ENCODE results near the gene MYCN. TPM values are rescaled to one million over a fixed set of nuclear protein-coding genes. Genes with fewer than 3 reads are reported as not detected.

MYCN gene
- total RNA-seq, 2 donors from 2014 or later = 0.14 to 3.5 TPM

DNA sequence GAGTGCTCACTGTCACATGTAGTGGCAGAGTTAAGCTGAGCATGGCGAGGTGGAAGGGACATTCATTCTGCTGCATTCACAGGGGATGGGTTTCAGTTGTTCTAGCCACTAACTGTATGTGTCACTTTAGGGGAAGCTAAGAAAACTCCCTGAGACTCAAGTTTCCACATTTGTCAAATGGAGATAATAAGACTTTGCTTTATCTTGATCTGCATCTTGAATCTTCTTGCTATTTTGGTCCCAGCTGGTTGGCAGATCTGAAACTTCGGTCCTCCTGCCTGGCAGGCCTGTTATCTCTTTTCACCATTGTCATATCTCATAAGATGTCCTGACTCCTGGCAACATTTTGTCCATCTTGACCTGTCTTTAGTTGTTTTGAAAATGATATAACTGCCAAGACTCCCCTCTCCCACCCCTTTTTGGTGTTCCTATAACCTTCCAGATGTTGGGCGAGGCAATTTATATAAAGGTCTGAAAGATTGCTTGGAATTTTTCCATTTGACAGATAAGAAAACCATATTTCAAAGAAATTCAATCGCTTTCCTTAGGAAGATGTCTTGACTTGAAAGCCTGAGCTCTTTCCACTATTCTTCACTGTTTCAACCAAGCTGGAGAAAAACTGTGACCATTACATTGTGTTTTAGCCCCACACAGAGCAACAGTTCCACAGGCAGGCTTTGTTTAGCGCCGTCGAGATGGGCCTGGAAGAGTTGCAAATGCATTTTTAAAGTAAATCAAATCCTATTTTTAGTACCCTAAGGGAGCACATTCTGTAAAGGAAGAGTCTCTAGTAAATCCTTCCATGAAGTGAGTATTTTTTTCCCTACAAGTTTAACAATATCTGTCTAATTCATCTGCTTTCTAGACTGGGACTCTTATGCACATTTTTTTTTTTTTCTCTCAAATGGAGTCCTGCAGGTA lies 33.4 kb downstream of the MYCN start:
- Histone ChIP-seq H3K9me3 (no peaks in the 10 kb centered on the region), H3K27ac (no peak overlapping the region), H3K4me3 (no peak overlapping the region), H3K4me1 (replicated peaks) (no peaks in the 10 kb centered on the region), H3K36me3 (no peaks in the 10 kb centered on the region), H3K27me3 (replicated peaks; ENCODE audit: insufficient read depth) (no peaks in the 10 kb centered on the region)
- no peak for DNase-seq (ENCODE audit: low spot score)
- WGBS = 74% methylated on average over 7 of the region's 7 CpGs
- intact Hi-C loops (cut with DNase I) = no loop called here
- no peak for TF ChIP-seq POLR2A (IDR thresholded peaks at IDR 0.05)
- no peak for TF ChIP-seq POLR2AphosphoS5 (IDR thresholded peaks at IDR 0.05)
- TF ChIP-seq, protein P1, sequence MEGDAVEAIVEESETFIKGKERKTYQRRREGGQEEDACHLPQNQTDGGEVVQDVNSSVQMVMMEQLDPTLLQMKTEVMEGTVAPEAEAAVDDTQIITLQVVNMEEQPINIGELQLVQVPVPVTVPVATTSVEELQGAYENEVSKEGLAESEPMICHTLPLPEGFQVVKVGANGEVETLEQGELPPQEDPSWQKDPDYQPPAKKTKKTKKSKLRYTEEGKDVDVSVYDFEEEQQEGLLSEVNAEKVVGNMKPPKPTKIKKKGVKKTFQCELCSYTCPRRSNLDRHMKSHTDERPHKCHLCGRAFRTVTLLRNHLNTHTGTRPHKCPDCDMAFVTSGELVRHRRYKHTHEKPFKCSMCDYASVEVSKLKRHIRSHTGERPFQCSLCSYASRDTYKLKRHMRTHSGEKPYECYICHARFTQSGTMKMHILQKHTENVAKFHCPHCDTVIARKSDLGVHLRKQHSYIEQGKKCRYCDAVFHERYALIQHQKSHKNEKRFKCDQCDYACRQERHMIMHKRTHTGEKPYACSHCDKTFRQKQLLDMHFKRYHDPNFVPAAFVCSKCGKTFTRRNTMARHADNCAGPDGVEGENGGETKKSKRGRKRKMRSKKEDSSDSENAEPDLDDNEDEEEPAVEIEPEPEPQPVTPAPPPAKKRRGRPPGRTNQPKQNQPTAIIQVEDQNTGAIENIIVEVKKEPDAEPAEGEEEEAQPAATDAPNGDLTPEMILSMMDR (IDR thresholded peaks at IDR 0.05) = no peak

DNA sequence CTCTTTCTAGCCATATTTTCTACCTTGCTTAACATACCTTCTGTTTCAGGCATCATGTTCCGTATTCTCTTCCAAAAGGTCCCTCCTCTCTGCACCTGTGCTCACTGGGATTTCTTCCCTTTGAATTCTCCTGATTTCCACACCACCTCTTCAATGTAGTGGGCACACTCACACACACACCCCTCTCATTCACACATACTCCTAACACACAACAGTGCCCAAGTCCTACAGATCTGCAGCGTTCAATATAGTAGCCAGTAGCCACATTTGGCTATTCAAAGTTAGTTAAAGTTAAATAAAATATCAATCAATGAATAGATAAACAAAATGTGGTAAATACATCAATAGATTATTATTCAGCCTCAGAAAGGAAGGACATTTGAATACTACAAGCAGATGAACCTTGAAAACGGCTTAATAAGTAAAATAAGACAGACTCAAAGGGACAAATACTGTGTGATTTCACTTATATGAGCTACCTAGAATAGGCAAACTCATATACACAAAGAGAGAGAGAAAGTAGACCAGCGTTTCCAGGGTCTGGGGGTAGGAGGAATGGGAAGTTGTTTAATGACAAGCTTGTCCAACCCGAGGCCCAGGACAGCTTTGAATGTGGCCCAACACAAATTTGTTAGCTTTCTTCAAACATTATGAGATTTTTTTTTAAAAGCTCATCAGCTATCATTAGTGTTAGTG lies 34.4 kb downstream of the MYCN start:
- no peaks in the 10 kb centered on the region for H3K4me1 ChIP-seq (replicated peaks)
- H3K27ac ChIP-seq = no peak overlapping the region
- WGBS = 85% methylated on average over 5 of the region's 5 CpGs
- TF ChIP-seq, protein P1 (IDR thresholded peaks at IDR 0.05) = no peak
- TF ChIP-seq POLR2AphosphoS5 (IDR thresholded peaks at IDR 0.05) (no peak), POLR2A (IDR thresholded peaks at IDR 0.05) (no peak)
- no peaks in the 10 kb centered on the region for H3K27me3 ChIP-seq (replicated peaks; ENCODE audit: insufficient read depth)
- no peaks in the 10 kb centered on the region for H3K9me3 ChIP-seq
- intact Hi-C loops (cut with DNase I) = no loop called here
- no peaks in the 10 kb centered on the region for H3K36me3 ChIP-seq
- H3K4me3 ChIP-seq = no peak overlapping the region
- DNase-seq (ENCODE audit: low spot score) = no peak

DNA sequence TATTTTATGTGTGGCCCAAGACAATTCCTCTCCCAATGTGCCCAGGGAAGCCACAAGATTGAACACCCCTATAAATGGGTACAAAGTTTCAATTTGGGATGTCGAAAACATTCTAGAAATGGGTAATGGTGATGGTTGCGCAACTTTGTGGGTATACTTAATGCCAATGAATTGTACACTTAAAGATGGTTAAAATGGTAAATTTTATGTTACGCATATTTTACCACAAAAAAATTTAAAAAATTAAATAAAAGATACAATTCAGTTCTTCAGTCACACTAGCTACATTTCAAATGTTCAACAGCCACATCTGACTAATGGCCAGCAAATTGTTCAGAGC lies 34.9 kb downstream of the MYCN start:
- H3K9me3 ChIP-seq = no peaks in the 10 kb centered on the region
- no peak overlapping the region for H3K27ac ChIP-seq
- 96% methylated on average over 3 of the region's 3 CpGs for WGBS
- no peak overlapping the region for H3K4me3 ChIP-seq
- no peaks in the 10 kb centered on the region for H3K27me3 ChIP-seq (replicated peaks; ENCODE audit: insufficient read depth)
- H3K36me3 ChIP-seq = no peaks in the 10 kb centered on the region
- DNase-seq (ENCODE audit: low spot score) = no peak
- no peaks in the 10 kb centered on the region for H3K4me1 ChIP-seq (replicated peaks)
- intact Hi-C loops (cut with DNase I) = no loop called here
- TF ChIP-seq, protein P1 (IDR thresholded peaks at IDR 0.05) = no peak
- TF ChIP-seq POLR2A (IDR thresholded peaks at IDR 0.05) (no peak), POLR2AphosphoS5 (IDR thresholded peaks at IDR 0.05) (no peak)

DNA sequence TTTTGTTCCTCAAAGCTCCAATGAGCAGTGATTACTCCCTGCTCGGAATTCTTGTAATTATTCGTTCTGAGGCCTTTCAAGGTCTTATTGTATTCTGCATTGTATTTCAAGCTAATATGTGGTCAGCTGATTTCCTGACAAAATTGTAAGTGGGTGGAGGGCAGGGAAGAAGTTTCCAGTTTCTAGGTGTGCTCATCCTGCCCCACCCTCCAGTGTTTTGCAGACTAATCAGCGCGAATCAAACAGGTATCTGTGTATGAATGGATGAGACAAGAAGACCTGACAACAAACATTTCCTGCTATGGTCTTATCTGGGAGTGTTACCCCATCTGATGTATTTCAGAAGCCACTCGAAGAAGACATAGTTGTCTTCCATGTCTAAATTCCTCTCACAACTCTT lies 35.3 kb downstream of the MYCN start:
- DNase-seq (ENCODE audit: low spot score) = no peak
- Histone ChIP-seq H3K27ac (no peak overlapping the region), H3K36me3 (no peaks in the 10 kb centered on the region), H3K9me3 (no peaks in the 10 kb centered on the region), H3K27me3 (replicated peaks; ENCODE audit: insufficient read depth) (no peaks in the 10 kb centered on the region), H3K4me1 (replicated peaks) (no peaks in the 10 kb centered on the region), H3K4me3 (no peak overlapping the region)
- TF ChIP-seq POLR2AphosphoS5 (IDR thresholded peaks at IDR 0.05) (no peak), POLR2A (IDR thresholded peaks at IDR 0.05) (no peak)
- TF ChIP-seq, protein P1 (IDR thresholded peaks at IDR 0.05) = no peak
- intact Hi-C loops (cut with DNase I) = no loop called here
- WGBS = 93% methylated on average over 5 of the region's 5 CpGs

Data from prostate gland (tissue), 2 donors.